CD4-positive, alpha-beta T cell treated with Interleukin-15 for 4 hours (primary cell): Measurements from ENCODE around the gene CACNG5.
A peak's percentile ranks its signal among the peaks of the same experiment; 100 is the strongest.
"Not testable (repeated sequence)": the region's sequence is repeated elsewhere in the genome, so short reads cannot be mapped to it uniquely, and the experiment has no call there.

ENCODE experiments used
- DNase-seq: peaks from one replicate; pipeline ENCODE4 v3.0.0-alpha.2; 2020; ENCODE audit warnings: low spot score

The CACNG5 gene

GRCh38 chr17:66849851-66850580, 15.1 kb downstream of the CACNG5 start:
- no peak for DNase-seq

- no peak for DNase-seq
Observed at GRCh38 chr17:66850692-66851091, 15.8 kb downstream of the CACNG5 start.

GRCh38 chr17:66855204-66855603, 20.3 kb downstream of the CACNG5 start:
- DNase-seq: peak; percentile 7

- no peak for DNase-seq
Observed at GRCh38 chr17:66858226-66859083, 23.5 kb downstream of the CACNG5 start.

GRCh38 chr17:66859353-66859752, 24.4 kb downstream of the CACNG5 start:
- no peak for DNase-seq

GRCh38 chr17:66860204-66860603, 25.3 kb downstream of the CACNG5 start:
- DNase-seq: no peak

- no peak for DNase-seq
Observed at GRCh38 chr17:66863820-66864219, 28.9 kb downstream of the CACNG5 start.

- DNase-seq: no peak
Observed at GRCh38 chr17:66865151-66865550, 30.2 kb downstream of the CACNG5 start.

GRCh38 chr17:66873962-66874361, 39.0 kb downstream of the CACNG5 start:
- no peak for DNase-seq

- DNase-seq: no peak
Observed at GRCh38 chr17:66884931-66885330, 50.0 kb downstream of the CACNG5 start.

GRCh38 chr17:66885417-66885816, 50.5 kb downstream of the CACNG5 start:
- no peak for DNase-seq

GRCh38 chr17:66889480-66890230, 54.7 kb downstream of the CACNG5 start:
- DNase-seq: no peak

GRCh38 chr17:66892246-66892645, 57.3 kb downstream of the CACNG5 start:
- DNase-seq: no peak

GRCh38 chr17:66893382-66893781, 58.5 kb downstream of the CACNG5 start:
- DNase-seq: no peak

- DNase-seq: no peak
Observed at GRCh38 chr17:66893863-66894262, 58.9 kb downstream of the CACNG5 start.

GRCh38 chr17:66897141-66897540, 62.2 kb downstream of the CACNG5 start:
- no peak for DNase-seq

GRCh38 chr17:66898536-66898935, 63.6 kb downstream of the CACNG5 start:
- no peak for DNase-seq

GRCh38 chr17:66900126-66901010, 65.5 kb downstream of the CACNG5 start:
- no peak for DNase-seq

- not testable (repeated sequence) for DNase-seq
Observed at GRCh38 chr17:66903296-66903695, 68.4 kb downstream of the CACNG5 start.

GRCh38 chr17:66903781-66904180, 68.9 kb downstream of the CACNG5 start:
- DNase-seq: no peak

- DNase-seq: no peak
Observed at GRCh38 chr17:66904760-66905624, 70.1 kb downstream of the CACNG5 start.
